ENCODE data around the gene LPXN.
A peak's percentile ranks its signal among the peaks of the same experiment; 100 is the strongest.

Gene LPXN

DNA sequence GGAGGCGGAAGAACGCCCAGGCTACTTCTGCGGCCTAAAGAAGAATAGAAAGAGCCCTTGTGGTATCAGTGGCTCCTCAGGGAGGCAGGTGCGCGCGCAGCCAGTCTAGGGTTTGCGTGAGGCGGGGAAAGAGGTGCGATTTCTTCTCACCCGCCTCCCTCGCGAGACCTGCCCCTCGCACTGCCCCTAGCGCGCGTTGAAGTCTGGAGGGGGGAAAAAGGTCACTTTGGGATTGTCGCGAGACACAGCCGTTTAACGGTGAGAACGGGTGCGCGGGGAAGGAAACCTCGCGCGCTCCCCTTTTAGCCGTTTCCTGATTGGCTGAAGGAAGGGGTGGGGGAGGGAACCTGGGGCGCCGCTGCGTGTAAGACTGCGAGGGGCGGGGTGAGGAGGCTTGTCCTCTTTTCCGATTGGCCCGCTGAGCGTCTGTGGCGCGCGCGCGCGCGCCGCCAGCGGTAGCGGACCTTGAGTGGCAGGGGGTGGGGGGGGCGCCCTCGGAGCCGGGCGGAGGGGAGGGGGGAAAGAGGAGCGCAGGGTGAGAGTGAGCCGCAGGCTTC is 3.1 kb upstream of the LPXN start, which contains the start of gene ZFP91:
TSS of gene ZFP91 (plus strand) at position 429 of the 557 bp plus-strand sequence. CDS start 219 bp downstream, outside the sequence.
- H3K4me1 ChIP-seq (ENCODE audit: low read length) = peaks cover 27% of the 10 kb centered on the region
- H3K27me3 ChIP-seq (replicated peaks; ENCODE audit: insufficient read depth, low read length) = no peaks in the 10 kb centered on the region
- H3K4me2 ChIP-seq (ENCODE audit: low read depth, low read length) = peak within 1 kb of the TSS; percentile 91
- H3K9me3 ChIP-seq (replicated peaks; ENCODE audit: insufficient read depth, low read length) = no peaks in the 10 kb centered on the region
- H3K9me2 ChIP-seq (replicated peaks; ENCODE audit: insufficient read depth, low read length) = no peaks in the 10 kb centered on the region
- peak within 1 kb of the TSS; percentile 22; the same call in 1 of the 2 replicates for H2AFZ ChIP-seq (ENCODE audit: low read length)
- TF ChIP-seq EZH2 (optimal IDR thresholded peaks at IDR 0.05; ENCODE audit: low read depth, low read length) (no peak), EZH2phosphoT487 (IDR thresholded peaks at IDR 0.05; ENCODE audit: low read length) (no peak), CTCF (IDR thresholded peaks at IDR 0.05; ENCODE audit: low read length) (no peak)
- peaks cover 77% of the 10 kb centered on the region for H3K79me2 ChIP-seq (ENCODE audit: low read length)
- DNase-seq = peak; percentile 97
- H3K4me3 ChIP-seq (ENCODE audit: low read length) = peak within 1 kb of the TSS; percentile 91
- peaks cover 4% of the 10 kb centered on the region; the same call in 1 of the 2 replicates for H3K36me3 ChIP-seq (replicated peaks; ENCODE audit: insufficient read depth, low read length)
- H3K9ac ChIP-seq (ENCODE audit: low read length) = peak within 1 kb of the TSS; percentile 99
- H3K27ac ChIP-seq (ENCODE audit: low read length) = peak within 1 kb of the TSS; percentile 97
- 0 out of 2 replicates have a peak, but pooled peaks cover 9% of the 10 kb centered on the region for H4K20me1 ChIP-seq (ENCODE audit: insufficient read depth, low read length)
- peaks cover 50% of the 10 kb centered on the region for H3F3A ChIP-seq (ENCODE audit: insufficient read depth, low read length)

GRCh38 chr11:58578136-58578634 is 2.5 kb upstream of the LPXN start:
- Histone ChIP-seq H3K9me2 (replicated peaks; ENCODE audit: insufficient read depth, low read length) (no peaks in the 10 kb centered on the region), H3K4me1 (ENCODE audit: low read length) (peaks cover 24% of the 10 kb centered on the region), H3K27ac (ENCODE audit: low read length) (peak overlapping the region; percentile 97), H2AFZ (ENCODE audit: low read length) (peak overlapping the region; percentile 21; the same call in 1 of the 2 replicates), H3F3A (ENCODE audit: insufficient read depth, low read length) (peaks cover 55% of the 10 kb centered on the region), H3K79me2 (ENCODE audit: low read length) (peaks cover 77% of the 10 kb centered on the region), H3K9ac (ENCODE audit: low read length) (peak overlapping the region; percentile 99), H3K4me3 (ENCODE audit: low read length) (peak overlapping the region; percentile 91), H3K4me2 (ENCODE audit: low read depth, low read length) (peak overlapping the region; percentile 86), H3K9me3 (replicated peaks; ENCODE audit: insufficient read depth, low read length) (no peaks in the 10 kb centered on the region), H4K20me1 (ENCODE audit: insufficient read depth, low read length) (0 out of 2 replicates have a peak, but pooled peaks cover 9% of the 10 kb centered on the region), H3K36me3 (replicated peaks; ENCODE audit: insufficient read depth, low read length) (peaks cover 4% of the 10 kb centered on the region; the same call in 1 of the 2 replicates), H3K27me3 (replicated peaks; ENCODE audit: insufficient read depth, low read length) (no peaks in the 10 kb centered on the region)
- TF ChIP-seq CTCF (IDR thresholded peaks at IDR 0.05; ENCODE audit: low read length) (no peak), EZH2 (optimal IDR thresholded peaks at IDR 0.05; ENCODE audit: low read depth, low read length) (no peak), EZH2phosphoT487 (IDR thresholded peaks at IDR 0.05; ENCODE audit: low read length) (no peak)
- peak; percentile 94 for DNase-seq

DNA sequence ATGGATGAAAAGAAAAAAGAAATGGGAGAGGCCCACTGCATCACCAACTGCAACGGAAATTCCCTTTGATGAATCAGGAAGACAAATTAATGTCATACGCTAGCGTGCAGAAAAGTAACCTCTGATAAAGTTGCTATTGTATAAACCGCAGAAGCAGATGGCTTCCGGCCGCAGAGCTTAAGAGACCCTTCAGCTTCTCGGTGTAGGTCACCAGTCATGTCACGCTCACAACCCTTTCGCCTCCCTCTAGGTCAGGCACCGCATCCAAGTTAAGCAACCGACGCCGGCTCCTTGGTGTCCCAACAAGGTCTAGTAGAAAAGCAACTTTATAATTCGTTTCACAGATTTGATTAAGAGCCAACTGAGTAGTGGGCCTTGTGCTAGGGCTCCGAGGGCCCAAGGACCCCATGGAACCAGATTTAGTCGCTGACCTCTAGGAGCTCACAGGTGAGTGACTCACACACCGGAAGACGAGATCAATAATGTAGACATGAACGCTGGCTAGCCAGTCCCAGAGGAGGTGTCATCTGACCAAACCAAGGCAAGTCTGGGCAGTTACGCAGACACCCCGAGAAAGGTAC is 2.0 kb upstream of the LPXN start:
- H3K4me1 ChIP-seq (ENCODE audit: low read length) = peaks cover 19% of the 10 kb centered on the region
- H3K9ac ChIP-seq (ENCODE audit: low read length) = peak overlapping the region; percentile 99
- H3F3A ChIP-seq (ENCODE audit: insufficient read depth, low read length) = peaks cover 58% of the 10 kb centered on the region
- DNase-seq = peak; percentile 95
- H3K4me3 ChIP-seq (ENCODE audit: low read length) = peak overlapping the region; percentile 91
- peaks cover 77% of the 10 kb centered on the region for H3K79me2 ChIP-seq (ENCODE audit: low read length)
- peaks cover 4% of the 10 kb centered on the region; the same call in 1 of the 2 replicates for H3K36me3 ChIP-seq (replicated peaks; ENCODE audit: insufficient read depth, low read length)
- no peaks in the 10 kb centered on the region for H3K9me2 ChIP-seq (replicated peaks; ENCODE audit: insufficient read depth, low read length)
- peak overlapping the region; percentile 86 for H3K4me2 ChIP-seq (ENCODE audit: low read depth, low read length)
- TF ChIP-seq CTCF (IDR thresholded peaks at IDR 0.05; ENCODE audit: low read length) = no peak
- no peak for TF ChIP-seq EZH2phosphoT487 (IDR thresholded peaks at IDR 0.05; ENCODE audit: low read length)
- TF ChIP-seq EZH2 (optimal IDR thresholded peaks at IDR 0.05; ENCODE audit: low read depth, low read length) = no peak
- H3K27me3 ChIP-seq (replicated peaks; ENCODE audit: insufficient read depth, low read length) = no peaks in the 10 kb centered on the region
- no peaks in the 10 kb centered on the region for H3K9me3 ChIP-seq (replicated peaks; ENCODE audit: insufficient read depth, low read length)
- H4K20me1 ChIP-seq (ENCODE audit: insufficient read depth, low read length) = 0 out of 2 replicates have a peak, but pooled peaks cover 5% of the 10 kb centered on the region
- H2AFZ ChIP-seq (ENCODE audit: low read length) = peak overlapping the region; percentile 21; the same call in 1 of the 2 replicates
- peak overlapping the region; percentile 97 for H3K27ac ChIP-seq (ENCODE audit: low read length)

Measured in MM.1S (cell line).